Right atrium auricular region (tissue), 2 donors: ENCODE data around the gene ZBTB49. TPM values are rescaled to one million over a fixed set of nuclear protein-coding genes. Genes with fewer than 3 reads are reported as not detected.

Experiments
- DNase-seq: peaks from one replicate; pipeline ENCODE4 v3.0.0-alpha.2; 2019; ENCODE audit warnings: low spot score
- H3K27ac ChIP-seq, 2 donors: fragments of 200-600 bp; sonication (generic); 1 replicate in 1 of 2; 2 replicates in 1 of 2; pipeline ENCODE4 v1.5.1; 2016 to 2019
- H3K27me3 ChIP-seq, 2 donors: fragments of 200-600 bp; sonication (generic); one replicate each; pipeline versions ENCODE4 v1.5.1 to v1.6.0; 2017 to 2019
- H3K36me3 ChIP-seq: fragments of 200-600 bp; sonication (generic); one replicate; pipeline ENCODE4 v1.5.1; 2016
- H3K4me1 ChIP-seq, 2 donors: fragments of 200-600 bp; sonication (generic); one replicate each; pipeline versions ENCODE4 v1.5.1 to v1.6.0; 2017 to 2019
- H3K4me3 ChIP-seq, 2 donors: fragments of 200-600 bp; sonication (generic); 1 replicate in 1 of 2; 2 replicates in 1 of 2; pipeline ENCODE4 v1.5.1; 2017 to 2019; ENCODE audit warnings: mild to moderate bottlenecking in 1 of 2, moderate library complexity in 1 of 2
- H3K9me3 ChIP-seq, 2 donors: fragments of 200-600 bp; sonication (generic); one replicate each; pipeline ENCODE4 v1.5.1; 2019
- total RNA-seq, 2 donors: library from RNA; depleted of rRNA; stranded (reverse); fragments of >200 nt; gene quantifications; one replicate each; pipeline ENCODE4 v1.1.0, GENCODE V29; 2016
- TF ChIP-seq, protein P1 (sequence below), 2 donors: fragments of 200-600 bp; sonication (generic); IDR thresholded peaks; one replicate each; pipeline ENCODE4 v1.5.1; 2019; ENCODE audit warnings: antibody characterized with exemption in 2 of 2

Gene ZBTB49
- total RNA-seq, 2 donors from 2014 or later = 4.7 to 12.9 TPM

DNA sequence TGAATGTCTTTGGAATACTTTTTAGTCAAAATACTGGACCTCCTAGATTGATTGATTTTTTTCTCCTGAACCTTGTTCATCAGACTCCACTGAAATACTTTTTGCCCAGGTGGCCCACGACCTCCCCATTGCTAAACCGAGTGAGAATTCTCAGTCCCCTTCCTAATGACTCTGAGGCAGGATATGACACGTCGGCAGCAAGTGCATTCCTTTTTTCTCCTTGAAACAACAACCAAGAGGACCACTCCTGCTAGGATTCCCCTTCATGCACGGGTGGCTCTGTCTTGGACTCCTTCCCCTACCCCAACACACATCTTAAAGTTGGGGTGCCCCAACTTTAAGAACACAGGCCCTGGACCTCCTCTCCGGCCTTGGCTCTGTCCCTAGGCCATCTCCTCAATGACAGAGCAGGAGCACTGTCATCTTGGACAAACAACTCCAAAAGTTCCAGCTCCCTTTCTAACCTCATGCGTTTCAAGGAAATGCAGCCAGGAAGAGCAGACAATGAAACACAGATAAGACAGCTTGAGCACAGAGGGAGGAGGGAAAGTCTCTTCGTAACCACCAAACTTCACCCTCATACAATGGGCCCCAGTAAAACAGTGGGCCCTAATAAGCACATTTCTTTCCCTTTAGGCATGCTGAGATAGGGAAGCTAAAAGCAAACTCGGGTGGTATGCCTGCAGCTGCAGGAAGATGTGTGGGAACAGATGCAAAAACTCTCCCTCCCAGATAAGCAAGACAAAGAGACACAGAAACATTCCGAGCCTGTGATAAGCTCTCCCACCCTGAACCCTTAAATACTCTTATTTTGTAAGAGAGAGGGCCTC is 33.9 kb downstream of the ZBTB49 start:
- TF ChIP-seq, protein P1, sequence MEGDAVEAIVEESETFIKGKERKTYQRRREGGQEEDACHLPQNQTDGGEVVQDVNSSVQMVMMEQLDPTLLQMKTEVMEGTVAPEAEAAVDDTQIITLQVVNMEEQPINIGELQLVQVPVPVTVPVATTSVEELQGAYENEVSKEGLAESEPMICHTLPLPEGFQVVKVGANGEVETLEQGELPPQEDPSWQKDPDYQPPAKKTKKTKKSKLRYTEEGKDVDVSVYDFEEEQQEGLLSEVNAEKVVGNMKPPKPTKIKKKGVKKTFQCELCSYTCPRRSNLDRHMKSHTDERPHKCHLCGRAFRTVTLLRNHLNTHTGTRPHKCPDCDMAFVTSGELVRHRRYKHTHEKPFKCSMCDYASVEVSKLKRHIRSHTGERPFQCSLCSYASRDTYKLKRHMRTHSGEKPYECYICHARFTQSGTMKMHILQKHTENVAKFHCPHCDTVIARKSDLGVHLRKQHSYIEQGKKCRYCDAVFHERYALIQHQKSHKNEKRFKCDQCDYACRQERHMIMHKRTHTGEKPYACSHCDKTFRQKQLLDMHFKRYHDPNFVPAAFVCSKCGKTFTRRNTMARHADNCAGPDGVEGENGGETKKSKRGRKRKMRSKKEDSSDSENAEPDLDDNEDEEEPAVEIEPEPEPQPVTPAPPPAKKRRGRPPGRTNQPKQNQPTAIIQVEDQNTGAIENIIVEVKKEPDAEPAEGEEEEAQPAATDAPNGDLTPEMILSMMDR (IDR thresholded peaks at IDR 0.05) = no peak
- Histone ChIP-seq H3K4me3 (no peak overlapping the region), H3K27me3 (no peaks in the 10 kb centered on the region), H3K4me1 (no peaks in the 10 kb centered on the region), H3K9me3 (no peaks in the 10 kb centered on the region), H3K27ac (no peak overlapping the region), H3K36me3 (peaks cover 30% of the 10 kb centered on the region)
- no peak for DNase-seq

DNA sequence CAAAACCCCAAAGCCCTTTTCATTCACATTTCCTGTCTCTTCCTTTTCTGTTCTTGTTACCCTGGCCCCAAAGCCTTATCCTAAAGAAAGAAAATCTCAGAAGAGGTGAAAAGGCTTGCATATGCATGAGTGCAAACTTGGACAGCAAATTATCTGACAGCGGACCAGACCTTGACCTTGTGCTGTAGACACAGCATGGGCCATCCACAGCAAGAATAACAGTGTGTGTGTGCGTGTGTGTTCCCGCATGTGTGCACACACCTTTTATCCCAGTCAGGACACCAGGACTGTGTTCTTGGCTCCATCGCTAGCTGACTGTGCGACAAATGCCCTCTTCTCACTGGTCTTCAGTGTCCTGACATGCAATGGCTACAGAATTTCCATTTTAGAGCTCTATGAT is 35.3 kb downstream of the ZBTB49 start:
- H3K4me1 ChIP-seq = no peaks in the 10 kb centered on the region
- TF ChIP-seq, protein P1 (IDR thresholded peaks at IDR 0.05) = no peak
- no peak overlapping the region for H3K4me3 ChIP-seq
- DNase-seq = no peak
- no peaks in the 10 kb centered on the region for H3K9me3 ChIP-seq
- no peak overlapping the region for H3K27ac ChIP-seq
- H3K27me3 ChIP-seq = no peaks in the 10 kb centered on the region
- H3K36me3 ChIP-seq = peaks cover 23% of the 10 kb centered on the region

DNA sequence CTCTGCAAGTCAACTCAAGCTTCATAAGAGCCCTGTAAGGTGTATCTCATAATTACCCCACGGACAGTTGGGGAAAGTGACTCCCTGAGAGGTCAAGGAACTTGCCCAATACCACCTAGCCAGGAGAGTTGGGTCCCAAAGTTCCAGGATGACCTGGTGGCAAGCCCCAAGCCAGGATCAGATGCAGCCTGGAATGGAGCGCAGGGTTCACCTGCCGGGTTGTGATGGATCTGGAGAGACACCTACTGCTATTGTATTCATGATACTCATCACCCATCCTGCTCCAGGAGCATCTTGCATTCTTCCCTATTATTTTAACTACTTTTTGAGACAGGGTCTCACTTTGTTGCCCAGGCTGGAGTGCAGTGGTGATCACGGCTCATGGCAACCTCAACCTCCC is 36.1 kb downstream of the ZBTB49 start:
- Histone ChIP-seq H3K36me3 (peaks cover 15% of the 10 kb centered on the region), H3K4me3 (no peak overlapping the region), H3K27me3 (no peaks in the 10 kb centered on the region), H3K4me1 (no peaks in the 10 kb centered on the region), H3K27ac (no peak overlapping the region), H3K9me3 (no peaks in the 10 kb centered on the region)
- DNase-seq = no peak
- TF ChIP-seq, protein P1 (IDR thresholded peaks at IDR 0.05) = no peak

DNA sequence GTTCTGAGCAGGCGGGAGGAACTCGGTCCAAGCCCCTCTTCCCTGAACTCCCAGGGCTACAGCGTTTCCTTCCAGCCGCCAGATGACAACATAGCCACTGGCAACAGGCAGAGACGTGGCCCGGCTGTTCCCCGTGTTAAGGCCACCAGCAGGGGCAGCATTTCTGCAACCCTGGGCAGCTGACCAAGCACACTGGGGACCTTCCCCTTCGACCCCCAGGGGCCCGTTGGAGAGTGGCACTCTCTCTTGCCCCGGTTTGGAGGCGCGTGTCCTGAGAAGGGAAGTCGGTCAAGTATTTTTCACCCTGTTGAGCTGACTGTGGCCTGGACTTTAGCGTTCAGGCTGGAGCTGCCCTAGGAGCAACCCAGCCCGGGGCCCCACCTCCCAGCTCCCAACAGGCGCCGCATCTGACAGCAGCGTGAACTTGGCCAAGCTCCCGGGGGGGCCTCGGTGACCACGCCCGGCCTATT is 37.6 kb downstream of the ZBTB49 start:
- TF ChIP-seq, protein P1 (IDR thresholded peaks at IDR 0.05) = peak; percentile 14 to 51
- peak; percentile 70 for DNase-seq
- Histone ChIP-seq H3K36me3 (peaks cover 2% of the 10 kb centered on the region), H3K27me3 (no peaks in the 10 kb centered on the region), H3K9me3 (no peaks in the 10 kb centered on the region), H3K4me1 (no peaks in the 10 kb centered on the region), H3K4me3 (no peak overlapping the region), H3K27ac (no peak overlapping the region)

DNA sequence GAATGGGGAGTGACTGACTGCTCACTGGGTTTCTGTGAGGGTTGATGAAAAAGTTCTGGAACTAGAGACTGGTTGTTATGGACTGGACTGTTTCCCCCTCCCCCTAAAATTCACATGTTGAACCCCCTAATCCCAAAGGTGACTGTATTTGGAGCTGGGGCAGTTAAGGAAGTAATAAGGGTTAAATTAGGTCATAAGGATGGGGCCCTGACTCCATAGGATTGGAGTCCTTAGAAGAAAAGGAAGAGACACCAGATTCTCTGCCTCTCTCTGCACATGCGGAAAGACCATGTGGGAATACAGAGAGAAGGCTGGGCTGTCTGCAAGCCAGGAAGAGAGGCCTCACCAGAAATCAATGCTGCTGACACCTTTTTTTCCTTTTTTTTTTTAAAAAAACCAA is 38.2 kb downstream of the ZBTB49 start:
- Histone ChIP-seq H3K27ac (no peak overlapping the region), H3K27me3 (no peaks in the 10 kb centered on the region), H3K4me1 (no peaks in the 10 kb centered on the region), H3K36me3 (no peaks in the 10 kb centered on the region), H3K9me3 (no peaks in the 10 kb centered on the region), H3K4me3 (no peak overlapping the region)
- no peak for DNase-seq
- TF ChIP-seq, protein P1 (IDR thresholded peaks at IDR 0.05) = no peak
